BLaER1 treated with 17β-estradiol and CSF1 and Interleukin-3, amounts not matched to agents 10 nM and 100 nM (cell line): ENCODE data around the gene NUP160.
"Not testable (repeated sequence)": the region's sequence is repeated elsewhere in the genome, so short reads cannot be mapped to it uniquely, and the experiment has no call there.

Experiments
- H3K27ac ChIP-seq, 11 experiments: shearing (Covaris generic); formaldehyde crosslinking; 2 replicates each; pipeline ENCODE4 v1.8.1; 2022
- H3K27me3 ChIP-seq, 11 experiments: shearing (Covaris generic); formaldehyde crosslinking; 2 replicates each; pipeline ENCODE4 v1.8.1; 2022
- H3K36me3 ChIP-seq, 11 experiments: shearing (Covaris generic); formaldehyde crosslinking; 2 replicates each; pipeline ENCODE4 v1.8.1; 2022
- H3K4me1 ChIP-seq, 10 experiments: shearing (Covaris generic); formaldehyde crosslinking; 2 replicates each; pipeline ENCODE4 v1.8.1; 2022
- H3K4me2 ChIP-seq, 11 experiments: shearing (Covaris generic); formaldehyde crosslinking; 2 replicates each; pipeline ENCODE4 v1.8.1; 2022
- H3K4me3 ChIP-seq, 10 experiments: shearing (Covaris generic); formaldehyde crosslinking; 2 replicates each; pipeline ENCODE4 v1.8.1; 2022
- H3K9ac ChIP-seq, 11 experiments: shearing (Covaris generic); formaldehyde crosslinking; 2 replicates each; pipeline ENCODE4 v1.8.1; 2022
- H3K9me3 ChIP-seq, 11 experiments: shearing (Covaris generic); formaldehyde crosslinking; replicated peaks in 1 of 11; 2 replicates each; pipeline ENCODE4 v1.8.1; 2022
- H4K20me1 ChIP-seq, 11 experiments: shearing (Covaris generic); formaldehyde crosslinking; 2 replicates each; pipeline ENCODE4 v1.8.1; 2022
- Cebpa-rat ChIP-seq, 11 experiments: shearing (Covaris generic); IDR thresholded peaks; 2 replicates each; pipeline ENCODE4 v1.8.1; 2022

NUP160 gene

GRCh38 chr11:47786373-47786772, 61.8 kb downstream of the NUP160 start:
- H3K4me1 ChIP-seq: no peaks in the 10 kb centered on the region
- peaks cover 92 to 100% (median 99%) of the 10 kb centered on the region in 11 experiments for H3K36me3 ChIP-seq
- H3K4me2 ChIP-seq: no peak overlapping the region
- H4K20me1 ChIP-seq: 0 out of 22 replicates have a peak, but pooled peaks cover 0 to 1% (median 0%) of the 10 kb centered on the region in 11 experiments
- H3K27me3 ChIP-seq: no peaks in the 10 kb centered on the region
- H3K27ac ChIP-seq: no peak overlapping the region
- H3K9ac ChIP-seq: no peak overlapping the region
- TF ChIP-seq Cebpa-rat (IDR thresholded peaks at IDR 0.05): no peak
- H3K9me3 ChIP-seq: no peaks in the 10 kb centered on the region
- no peak overlapping the region for H3K4me3 ChIP-seq

DNA sequence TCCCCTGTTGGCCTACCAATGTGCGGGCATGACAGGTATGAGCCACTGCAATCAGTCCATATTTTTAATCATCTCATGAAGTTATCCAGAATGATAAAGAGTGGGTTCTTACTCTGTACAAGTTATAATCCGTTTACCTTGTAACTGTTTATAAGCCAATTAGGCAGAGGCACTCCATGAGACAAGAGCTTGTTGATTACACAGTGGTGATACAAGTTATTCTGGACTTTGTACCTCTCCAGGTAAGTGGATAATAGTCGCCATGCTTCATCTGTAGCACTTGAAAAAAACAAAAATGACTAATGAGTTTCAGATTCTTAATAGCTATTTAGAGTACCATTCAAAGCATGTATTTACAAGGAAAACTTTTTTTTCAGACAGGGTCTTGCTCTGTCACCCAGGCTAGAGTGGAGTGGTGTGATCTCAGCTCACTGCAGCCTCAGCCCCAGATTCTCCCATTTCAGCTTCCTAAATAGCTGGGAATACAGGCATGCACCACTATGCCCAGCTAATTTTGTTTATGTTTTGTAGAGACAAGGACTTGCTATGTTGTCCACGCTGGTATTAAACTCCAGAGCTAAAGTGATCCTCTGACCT, 63.3 kb downstream of the NUP160 start:
- Histone ChIP-seq H3K9ac (no peak overlapping the region), H3K4me2 (no peak overlapping the region), H3K4me1 (no peaks in the 10 kb centered on the region), H3K27me3 (no peaks in the 10 kb centered on the region), H4K20me1 (0 out of 22 replicates have a peak, but pooled peaks cover 0 to 3% (median 0%) of the 10 kb centered on the region in 11 experiments), H3K27ac (no peak overlapping the region), H3K9me3 (no peaks in the 10 kb centered on the region), H3K4me3 (no peak overlapping the region), H3K36me3 (peaks cover 92 to 100% (median 99%) of the 10 kb centered on the region in 11 experiments)
- no peak for TF ChIP-seq Cebpa-rat (IDR thresholded peaks at IDR 0.05)

- Histone ChIP-seq H3K36me3 (peaks cover 93 to 100% (median 99%) of the 10 kb centered on the region in 11 experiments), H3K27ac (no peak overlapping the region), H4K20me1 (0 out of 22 replicates have a peak, but pooled peaks cover 0 to 3% (median 0%) of the 10 kb centered on the region in 11 experiments), H3K4me3 (no peak overlapping the region), H3K4me1 (no peaks in the 10 kb centered on the region), H3K27me3 (no peaks in the 10 kb centered on the region), H3K4me2 (no peak overlapping the region), H3K9ac (no peak overlapping the region), H3K9me3 (no peaks in the 10 kb centered on the region)
- TF ChIP-seq Cebpa-rat (IDR thresholded peaks at IDR 0.05): no peak
These were observed 65.0 kb downstream of the NUP160 start for GRCh38 chr11:47783087-47783610.

GRCh38 chr11:47778878-47779483, 69.2 kb downstream of the NUP160 start:
- H3K9ac ChIP-seq: no peak overlapping the region
- no peaks in the 10 kb centered on the region for H3K27me3 ChIP-seq
- H4K20me1 ChIP-seq: 0 out of 22 replicates have a peak, but pooled peaks cover 0 to 3% (median 0%) of the 10 kb centered on the region in 11 experiments
- no peak overlapping the region for H3K27ac ChIP-seq
- no peak overlapping the region for H3K4me3 ChIP-seq
- no peak overlapping the region for H3K4me2 ChIP-seq
- H3K9me3 ChIP-seq: no peaks in the 10 kb centered on the region
- no peaks in the 10 kb centered on the region for H3K4me1 ChIP-seq
- TF ChIP-seq Cebpa-rat (IDR thresholded peaks at IDR 0.05): no peak
- H3K36me3 ChIP-seq: peaks cover 73 to 100% (median 97%) of the 10 kb centered on the region in 11 experiments

DNA sequence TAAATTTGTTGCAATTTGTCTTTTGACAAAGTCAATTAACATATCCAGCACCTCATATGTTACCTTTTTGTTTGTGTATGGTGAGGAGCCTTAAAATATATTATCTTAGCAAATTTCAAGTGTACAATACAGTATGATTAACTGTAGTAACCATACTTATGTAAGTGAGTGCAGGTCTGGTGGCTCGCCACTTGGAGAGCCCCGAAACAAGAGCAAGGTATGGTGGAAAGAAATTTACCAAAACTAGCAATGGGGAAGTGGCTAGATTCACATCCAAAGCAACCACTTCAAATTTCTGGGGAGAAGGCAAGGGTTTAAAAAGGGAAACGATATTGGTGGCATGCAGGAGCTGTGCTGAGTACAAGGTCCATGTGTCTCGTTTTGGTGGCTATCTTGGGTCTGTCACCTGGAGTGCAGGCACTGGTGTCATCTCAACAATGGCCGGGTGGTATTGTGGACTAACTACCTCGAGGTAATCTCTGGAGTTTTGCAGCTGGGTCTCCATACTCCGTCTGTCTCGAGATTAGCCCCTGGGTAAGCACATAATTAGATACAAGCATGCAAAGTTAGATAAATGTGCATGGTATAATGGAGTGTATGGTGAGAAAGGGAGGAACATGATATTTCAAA, 72.8 kb downstream of the NUP160 start:
- H3K36me3 ChIP-seq: peaks cover 41 to 78% (median 63%) of the 10 kb centered on the region in 11 experiments

GRCh38 chr11:47773882-47774281, 74.3 kb downstream of the NUP160 start:
- Histone ChIP-seq H3K9me3 (no peaks in the 10 kb centered on the region), H3K4me2 (no peak overlapping the region), H3K36me3 (peaks cover 26 to 63% (median 49%) of the 10 kb centered on the region in 11 experiments), H3K27me3 (no peaks in the 10 kb centered on the region), H4K20me1 (no peaks in the 10 kb centered on the region), H3K9ac (no peak overlapping the region), H3K4me1 (peaks cover 0 to 8% (median 3%) of the 10 kb centered on the region in 10 experiments; a peak in 15 of 20 replicates), H3K4me3 (no peak overlapping the region), H3K27ac (no peak overlapping the region)
- TF ChIP-seq Cebpa-rat (IDR thresholded peaks at IDR 0.05): no peak

More for the DNA sequence above, 72.8 kb downstream of the NUP160 start:
- Histone ChIP-seq H3K4me1 (no peaks in the 10 kb centered on the region), H3K4me3 (no peak overlapping the region), H3K27me3 (no peaks in the 10 kb centered on the region), H3K27ac (no peak overlapping the region), H4K20me1 (no peaks in the 10 kb centered on the region), H3K9me3 (no peaks in the 10 kb centered on the region), H3K4me2 (no peak overlapping the region), H3K9ac (no peak overlapping the region)
- no peak for TF ChIP-seq Cebpa-rat (IDR thresholded peaks at IDR 0.05)

DNA sequence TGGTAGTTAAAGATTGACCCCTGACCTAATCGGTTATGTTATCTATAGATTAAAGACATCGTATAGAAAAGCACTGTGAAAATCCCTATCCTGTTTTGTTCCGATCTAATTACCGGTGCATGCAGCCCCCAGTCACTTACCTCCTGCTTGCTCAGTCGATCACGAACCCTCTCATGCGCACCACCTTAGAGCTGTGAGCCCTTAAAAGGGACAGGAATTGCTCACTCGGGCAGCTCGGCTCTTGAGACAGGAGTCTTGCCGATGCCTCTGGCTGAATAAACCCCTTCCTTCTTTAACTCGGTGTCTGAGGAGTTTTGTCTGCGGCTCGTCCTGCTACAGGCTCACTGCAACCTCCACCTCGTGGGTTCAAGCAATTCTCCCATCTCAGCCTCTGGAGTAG, 78.6 kb downstream of the NUP160 start:
- H3K4me3 ChIP-seq, H3K27me3 ChIP-seq, H3K9me3 ChIP-seq, H3K9ac ChIP-seq: not testable (repeated sequence)
- Histone ChIP-seq H3K4me1 (peaks cover 17 to 33% (median 27%) of the 10 kb centered on the region in 10 experiments), H3K4me2 (peak overlapping the region in 1 of 11 experiments; percentile 94; a peak in 1 of 22 replicates), H3K36me3 (peaks cover 7 to 33% (median 18%) of the 10 kb centered on the region in 11 experiments; a peak in 21 of 22 replicates), H3K27ac (peak overlapping the region in 4 of 11 experiments; percentile 98 to 99 (median 99); a peak in 4 of 22 replicates), H4K20me1 (peaks cover 16 to 24% (median 19%) of the 10 kb centered on the region in 11 experiments; a peak in 20 of 22 replicates)

GRCh38 chr11:47768101-47768612, 80.0 kb downstream of the NUP160 start:
- peak overlapping the region; percentile 96 to 100 (median 99) for H3K9ac ChIP-seq
- H3K27me3 ChIP-seq: no peaks in the 10 kb centered on the region
- peak overlapping the region; percentile 97 to 100 (median 99) for H3K27ac ChIP-seq
- peak overlapping the region; percentile 80 to 97 (median 92) for H3K4me2 ChIP-seq
- H3K4me1 ChIP-seq: peaks cover 19 to 34% (median 29%) of the 10 kb centered on the region in 10 experiments
- H3K4me3 ChIP-seq: peak overlapping the region; percentile 56 to 95 (median 86)
- no peak for TF ChIP-seq Cebpa-rat (IDR thresholded peaks at IDR 0.05)
- H3K9me3 ChIP-seq: no peaks in the 10 kb centered on the region
- peaks cover 19 to 33% (median 25%) of the 10 kb centered on the region in 11 experiments for H3K36me3 ChIP-seq
- H4K20me1 ChIP-seq: peaks cover 25 to 34% (median 32%) of the 10 kb centered on the region in 11 experiments; a peak in 20 of 22 replicates
